Hematopoietic multipotent progenitor cell treated with erythropoietin and hydrocortisone succinate and interleukin-3 and kit ligand, for 8 days (in vitro differentiated cells): ENCODE measurements around the gene FAM222A.
"Not testable (repeated sequence)": the region's sequence is repeated elsewhere in the genome, so short reads cannot be mapped to it uniquely, and the experiment has no call there.

Experiments
- DNase-seq: peaks from one replicate; pipeline ENCODE4 v3.0.0-alpha.2; 2015

Gene FAM222A

GRCh38 chr12:109693653-109694600 lies 19.7 kb upstream of the FAM222A start:
- no peak for DNase-seq

GRCh38 chr12:109694629-109695028 lies 19.0 kb upstream of the FAM222A start:
- DNase-seq, result not testable (repeated sequence)

GRCh38 chr12:109695416-109695815 lies 18.2 kb upstream of the FAM222A start:
- DNase-seq, result no peak

GRCh38 chr12:109695961-109696461 lies 17.6 kb upstream of the FAM222A start:
- DNase-seq, result no peak

- no peak for DNase-seq
Observed at GRCh38 chr12:109696485-109697269, 16.9 kb upstream of the FAM222A start.

- no peak for DNase-seq
Observed at GRCh38 chr12:109697270-109697553, 16.4 kb upstream of the FAM222A start.

- peak; percentile 93 for DNase-seq
Observed at GRCh38 chr12:109697877-109698468, 15.7 kb upstream of the FAM222A start.

GRCh38 chr12:109698820-109699219 lies 14.8 kb upstream of the FAM222A start:
- no peak for DNase-seq

- DNase-seq, result no peak
Observed at GRCh38 chr12:109701064-109701463, 12.6 kb upstream of the FAM222A start.

GRCh38 chr12:109702111-109702841 lies 11.3 kb upstream of the FAM222A start:
- DNase-seq, result no peak

GRCh38 chr12:109703684-109704083 lies 9.9 kb upstream of the FAM222A start:
- no peak for DNase-seq

GRCh38 chr12:109704371-109705098 lies 9.1 kb upstream of the FAM222A start:
- no peak for DNase-seq

GRCh38 chr12:109705291-109705690 lies 8.3 kb upstream of the FAM222A start:
- no peak for DNase-seq

GRCh38 chr12:109706398-109706746 lies 7.3 kb upstream of the FAM222A start:
- no peak for DNase-seq

- peak; percentile 36 for DNase-seq
Observed at GRCh38 chr12:109706747-109707469, 6.7 kb upstream of the FAM222A start.

GRCh38 chr12:109707470-109707821 lies 6.2 kb upstream of the FAM222A start:
- no peak for DNase-seq

- DNase-seq, result no peak
Observed at GRCh38 chr12:109708939-109709338, 4.7 kb upstream of the FAM222A start.

- DNase-seq, result no peak
Observed at GRCh38 chr12:109709401-109709991, 4.1 kb upstream of the FAM222A start.

- no peak for DNase-seq
Observed at GRCh38 chr12:109710205-109710746, 3.3 kb upstream of the FAM222A start.

GRCh38 chr12:109710747-109711595 lies 2.7 kb upstream of the FAM222A start:
- DNase-seq, result no peak
